Mucosa of descending colon (tissue), 3 donors: ENCODE measurements around the gene KLHL21. TPM values are rescaled to one million over a fixed set of nuclear protein-coding genes. Genes with fewer than 3 reads are reported as not detected.

Experiments
- ATAC-seq: fragments of 200-7000 bp; cut with Tn5 transposase; one replicate; pipeline ENCODE4 v1.9.1; 2020; ENCODE audit warnings: mild to moderate bottlenecking, moderate library complexity
- DNase-seq, 3 donors: peaks; one replicate each; pipeline ENCODE4 v3.0.0-alpha.2; 2020
- H3K36me3 ChIP-seq: fragments of 200-600 bp; one replicate; pipeline ENCODE4 v1.8.0; 2021; ENCODE audit warnings: low read depth, mild to moderate bottlenecking
- H3K4me1 ChIP-seq: fragments of 200-600 bp; one replicate; pipeline ENCODE4 v1.8.0; 2021; ENCODE audit warnings: low read depth, mild to moderate bottlenecking
- H3K4me3 ChIP-seq: fragments of 200-600 bp; one replicate; pipeline ENCODE4 v1.8.0; 2021; ENCODE audit warnings: mild to moderate bottlenecking
- H3K9me3 ChIP-seq: fragments of 200-600 bp; one replicate; pipeline ENCODE4 v1.8.0; 2021; ENCODE audit warnings: mild to moderate bottlenecking
- CTCF ChIP-seq: fragments of 200-600 bp; IDR thresholded peaks from one replicate; pipeline ENCODE4 v1.8.0; 2022; ENCODE audit warnings: antibody characterized with exemption, mild to moderate bottlenecking
- intact Hi-C, 2 donors: fragments of 100-400 bp; cut with DNase I in 1 of 2; cut with micrococcal nuclease in 1 of 2; formaldehyde crosslinking; loops; one replicate each; pipeline versions ENCODE4 v1.11.0 to v1.11.1; 2022; cut with DNase I, micrococcal nuclease
- total RNA-seq, 3 donors: library from RNA; stranded (reverse); fragmentation: NEBNext Ultra II Directional in 2 of 3; extraction: Animal tissue kit (Norgen Biotek cat#: 25700) in 2 of 3; gene quantifications; one replicate each; pipeline versions ENCODE4 v1.2.1 to v1.2.4, GENCODE V29; 2021 to 2023
- donor health status: DM: no; HTN: no; CAD: no; lungs with moderate emphysema.
- donor health status: DM: no; HTN: no; CAD: no.
- donor health status: DM: no; HTN: yes; CAD: no.

The KLHL21 gene
- total RNA-seq, 3 donors from 2014 or later: 8.7 to 68.2 (median 10.7) TPM

GRCh38 chr1:6627841-6628545 is 25.3 kb upstream of the KLHL21 start:
- no peak for TF ChIP-seq CTCF
- DNase-seq (no peak), ATAC-seq (no peak)
- peaks cover 6% of the 10 kb centered on the region for H3K4me1 ChIP-seq
- H3K4me3 ChIP-seq: no peak overlapping the region
- no peaks in the 10 kb centered on the region for H3K36me3 ChIP-seq
- no peaks in the 10 kb centered on the region for H3K9me3 ChIP-seq
- intact Hi-C loops: no loop called here

- no peak for ATAC-seq
These were observed 24.4 kb upstream of the KLHL21 start for GRCh38 chr1:6627031-6627430.

GRCh38 chr1:6625584-6626149 is 23.0 kb upstream of the KLHL21 start:
- H3K4me3 ChIP-seq: peak overlapping the region; percentile 74
- DNase-seq (peak in 2 of 3 donors; percentile 39 to 50), ATAC-seq (peak; percentile 38)
- H3K4me1 ChIP-seq: peaks cover 6% of the 10 kb centered on the region
- intact Hi-C loops: no loop called here
- H3K36me3 ChIP-seq: peaks cover 9% of the 10 kb centered on the region
- TF ChIP-seq CTCF: no peak
- no peaks in the 10 kb centered on the region for H3K9me3 ChIP-seq

More at GRCh38 chr1:6627031-6627430, 24.4 kb upstream of the KLHL21 start:
- no peaks in the 10 kb centered on the region for H3K36me3 ChIP-seq
- H3K4me1 ChIP-seq: peaks cover 6% of the 10 kb centered on the region
- intact Hi-C loops: no loop called here
- H3K9me3 ChIP-seq: no peaks in the 10 kb centered on the region
- DNase-seq: no peak
- no peak for TF ChIP-seq CTCF
- no peak overlapping the region for H3K4me3 ChIP-seq

GRCh38 chr1:6624710-6625583 is 22.3 kb upstream of the KLHL21 start, which contains the start of gene THAP3:
THAP3 (plus strand) TSS chr1:6624868; CDS start chr1:6625219, 351 bp downstream.
- no peak for TF ChIP-seq CTCF
- no peaks in the 10 kb centered on the region for H3K9me3 ChIP-seq
- ATAC-seq (peak; percentile 98), DNase-seq (peak; percentile 90 to 93 (median 93))
- intact Hi-C loops: no loop called here
- peaks cover 9% of the 10 kb centered on the region for H3K36me3 ChIP-seq
- H3K4me3 ChIP-seq: peak within 1 kb of the TSS; percentile 74
- H3K4me1 ChIP-seq: peaks cover 6% of the 10 kb centered on the region

GRCh38 chr1:6623269-6623965 is 20.7 kb upstream of the KLHL21 start:
- peaks cover 9% of the 10 kb centered on the region for H3K36me3 ChIP-seq
- intact Hi-C loops: no loop called here
- ATAC-seq: no peak

More at GRCh38 chr1:6623269-6623965, 20.7 kb upstream of the KLHL21 start:
- DNase-seq: no peak
- no peak overlapping the region for H3K4me3 ChIP-seq
- peaks cover 6% of the 10 kb centered on the region for H3K4me1 ChIP-seq
- H3K9me3 ChIP-seq: no peaks in the 10 kb centered on the region
- no peak for TF ChIP-seq CTCF
